ENCODE data around the gene SLC37A1. TPM values are rescaled to one million over a fixed set of nuclear protein-coding genes. Genes with fewer than 3 reads are reported as not detected.
"Not testable (repeated sequence)": the region's sequence is repeated elsewhere in the genome, so short reads cannot be mapped to it uniquely, and the experiment has no call there.

The SLC37A1 gene
- total RNA-seq, 1 donor from 2014 or later = 5.0 TPM

DNA sequence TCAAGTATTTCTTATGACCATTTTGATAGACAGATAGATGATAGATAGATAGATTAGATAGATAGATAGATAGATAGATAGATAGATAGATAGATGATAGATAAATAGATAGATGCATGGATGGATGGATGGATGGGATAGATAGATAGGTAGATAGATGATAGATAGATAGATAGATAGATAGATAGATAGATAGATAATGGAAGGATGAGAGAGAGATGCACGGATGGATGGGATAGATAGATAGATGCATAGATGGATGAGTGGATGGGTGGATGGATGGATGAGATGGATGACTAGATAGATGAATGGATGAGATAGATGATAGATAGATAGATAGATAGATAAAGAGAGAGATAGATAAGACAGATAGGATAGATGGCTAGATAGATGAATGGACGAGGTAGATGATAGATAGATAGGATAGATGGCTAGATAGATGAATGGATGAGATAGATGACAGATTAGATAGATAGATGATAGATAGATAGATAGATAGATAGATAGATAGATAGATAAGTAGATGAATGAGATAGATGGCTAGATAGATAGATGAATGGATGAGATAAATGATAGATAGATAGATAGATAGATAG is 114.9 kb downstream of the SLC37A1 start:
- DNase-seq (ENCODE audit: low spot score); ATAC-seq: not testable (repeated sequence)

DNA sequence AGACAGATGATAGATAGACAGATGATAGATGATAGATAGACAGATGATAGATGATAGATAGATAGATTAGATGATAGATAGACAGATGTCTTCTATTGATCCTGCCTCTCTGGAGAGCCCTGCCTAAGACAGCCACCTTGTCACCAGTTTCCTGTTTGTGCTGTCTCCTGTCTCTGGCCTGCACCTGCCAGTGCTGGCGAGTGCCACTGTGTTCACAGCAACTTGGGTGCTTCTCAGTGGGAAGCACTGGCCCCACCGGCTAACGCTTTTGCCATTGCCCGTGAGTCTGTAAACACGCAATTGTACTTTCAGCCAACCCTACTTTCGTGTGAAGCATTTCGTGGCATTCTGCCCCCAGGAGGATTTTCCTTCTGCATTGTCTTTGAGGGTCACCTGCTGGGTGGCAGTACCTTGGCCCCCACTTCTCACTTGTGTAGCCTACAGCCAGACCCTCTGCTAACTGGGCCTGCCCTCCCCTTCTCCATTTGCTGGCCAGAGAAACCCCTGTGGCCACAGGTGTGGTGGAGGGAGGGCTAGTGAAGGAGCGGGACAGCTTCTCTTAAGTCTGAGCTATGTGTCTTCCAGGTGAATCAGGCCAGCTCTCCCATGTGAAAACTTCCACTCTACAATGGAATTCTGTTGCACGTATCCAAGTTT is 116.4 kb downstream of the SLC37A1 start:
- ATAC-seq = peak; percentile 31
- DNase-seq (ENCODE audit: low spot score) = no peak

DNA sequence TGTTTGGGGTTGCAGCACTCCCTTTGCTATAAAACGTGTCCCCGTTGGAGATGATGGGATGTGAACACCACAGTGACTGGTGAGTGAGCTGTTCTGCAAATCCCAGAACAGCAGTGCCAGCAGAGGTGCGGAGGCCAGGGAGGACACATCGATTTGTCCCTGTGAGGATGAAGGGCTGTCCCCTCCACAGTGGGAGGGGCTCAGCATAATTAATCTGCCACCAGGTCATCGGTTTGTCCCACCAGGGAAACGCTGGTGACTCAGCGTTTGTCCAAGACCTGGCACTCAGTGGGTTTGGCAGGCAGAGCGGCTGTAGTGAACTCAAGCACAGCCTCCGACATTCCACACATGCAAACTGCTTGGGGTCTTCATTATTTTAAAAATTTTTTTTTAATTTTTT is 117.0 kb downstream of the SLC37A1 start:
- ATAC-seq (peak; percentile 98), DNase-seq (ENCODE audit: low spot score) (peak; percentile 87)

Other genes with a start within 250 kb of the SLC37A1 start
- gene TFF3, start 198.4 kb upstream of the SLC37A1 start, total RNA-seq = 4.1 TPM
- 0.25 TPM for gene TFF2, start 162.9 kb upstream of the SLC37A1 start, total RNA-seq
- 0.83 TPM for gene TFF1, start 147.3 kb upstream of the SLC37A1 start, total RNA-seq
- 1.0 TPM for gene TMPRSS3, start 117.8 kb upstream of the SLC37A1 start, total RNA-seq
- 0.20 TPM for gene UBASH3A, start 110.0 kb upstream of the SLC37A1 start, total RNA-seq
- 0.33 TPM for gene RSPH1, start 17.6 kb upstream of the SLC37A1 start, total RNA-seq
- gene PDE9A, start 139.8 kb downstream of the SLC37A1 start, total RNA-seq = 3.9 TPM